H1 (cell line): ENCODE results near the gene AP3D1. TPM values are rescaled to one million over a fixed set of nuclear protein-coding genes. Genes with fewer than 3 reads are reported as not detected.
A peak's percentile ranks its signal among the peaks of the same experiment; 100 is the strongest.

Source experiments
- CTCF ChIA-PET: fragments of 300-600 bp; sonication (Branson Sonifier 250); formaldehyde crosslinking; loops from one replicate; lab custom pipeline; 2021; ENCODE audit not compliant: partially characterized antibody; lab: Charles Lee
- POLR2A ChIA-PET: fragments of 300-600 bp; sonication (Branson Sonifier 250); formaldehyde crosslinking; loops from one replicate; lab custom pipeline; 2021; ENCODE audit warnings: inconsistent platforms; ENCODE audit not compliant: partially characterized antibody; lab: Charles Lee
- DNase-seq, 2 experiments: peaks; one replicate each; pipeline versions ENCODE4 v3.0.0 to v3.0.0-alpha.2; 2010 to 2022; ENCODE audit warnings: low spot score in 2 of 2, low read depth in 1 of 2, mixed read lengths in 1 of 2
- FAIRE-seq: peaks from 2 replicates; lab custom pipeline; 2011; peaks lifted over from hg19 to GRCh38; lab: Jason Lieb, UNC
- H2AFZ ChIP-seq: 2 replicates; pipeline ENCODE4 v1.8.1; 2012; ENCODE audit warnings: low read length, inconsistent platforms
- H2AK5ac ChIP-seq: 2 replicates; pipeline ENCODE4 v1.6.1; 2013; ENCODE audit warnings: low read depth, low read length
- H2BK120ac ChIP-seq: replicated peaks from 2 replicates; pipeline ENCODE3; 2013; ENCODE audit warnings: low read depth, low read length, inconsistent platforms
- H2BK12ac ChIP-seq: 2 replicates; pipeline ENCODE4 v1.6.1; 2013; ENCODE audit warnings: low read depth, low read length
- H2BK15ac ChIP-seq: 2 replicates; pipeline ENCODE4 v1.6.1; 2013; ENCODE audit warnings: low read length
- H2BK20ac ChIP-seq: 2 replicates; pipeline ENCODE4 v1.6.1; 2013; ENCODE audit warnings: low read length
- H2BK5ac ChIP-seq: 2 replicates; pipeline ENCODE4 v1.6.1; 2013; ENCODE audit warnings: low read depth, low read length
- H3K14ac ChIP-seq: 2 replicates; pipeline ENCODE4 v1.6.1; 2013; ENCODE audit warnings: inconsistent platforms; ENCODE audit not compliant: insufficient read length
- H3K18ac ChIP-seq: 2 replicates; pipeline ENCODE4 v1.6.1; 2013; ENCODE audit warnings: low read length; ENCODE audit errors: extremely low read depth
- H3K23ac ChIP-seq: 2 replicates; pipeline ENCODE4 v1.6.1; 2013; ENCODE audit warnings: inconsistent platforms; ENCODE audit not compliant: insufficient read length
- H3K23me2 ChIP-seq: 2 replicates; pipeline ENCODE4 v1.6.1; 2013; ENCODE audit warnings: low read depth, low read length
- H3K27ac ChIP-seq: 2 replicates; pipeline ENCODE4 v1.6.1; 2011; ENCODE audit warnings: low read depth, low read length, inconsistent platforms
- H3K27me3 ChIP-seq, 4 experiments: replicated peaks in 1 of 4; 1 replicate in 1 of 4; 2 replicates in 3 of 4; pipeline versions ENCODE4 v1.6.1 to v1.8.1; 2011 to 2013; ENCODE audit warnings: low read length in 3 of 4, mild to moderate bottlenecking in 3 of 4, inconsistent platforms in 2 of 4, mixed read lengths in 2 of 4, moderate library complexity in 1 of 4; ENCODE audit not compliant: control insufficient read depth in 3 of 4, insufficient read depth in 3 of 4; ENCODE audit errors: extremely low read depth in 1 of 4
- H3K36me3 ChIP-seq, 4 experiments: 2 replicates each; pipeline versions ENCODE4 v1.6.1 to v1.8.1; 2011 to 2013; ENCODE audit warnings: mild to moderate bottlenecking in 4 of 4, low read length in 3 of 4, moderate library complexity in 2 of 4, control low read depth in 1 of 4, inconsistent platforms in 1 of 4; ENCODE audit not compliant: insufficient read depth in 4 of 4, control insufficient read depth in 2 of 4
- H3K4ac ChIP-seq: replicated peaks from 2 replicates; pipeline ENCODE3; 2013; ENCODE audit warnings: low read length, low read depth, mixed read lengths, inconsistent platforms; ENCODE audit not compliant: insufficient read length
- H3K4me1 ChIP-seq, 4 experiments: replicated peaks in 1 of 4; 1 replicate in 1 of 4; 2 replicates in 3 of 4; pipeline versions ENCODE4 v1.6.1 to v1.8.1; 2011 to 2013; ENCODE audit warnings: low read length in 3 of 4, inconsistent platforms in 2 of 4, mixed read lengths in 1 of 4; ENCODE audit not compliant: insufficient read depth in 4 of 4, control insufficient read depth in 3 of 4
- H3K4me2 ChIP-seq, 2 experiments: 2 replicates each; pipeline versions ENCODE4 v1.6.1 to v1.8.1; 2011 to 2013; ENCODE audit warnings: low read depth in 2 of 2, low read length in 2 of 2, control low read depth in 1 of 2, inconsistent platforms in 1 of 2, mild to moderate bottlenecking in 1 of 2; ENCODE audit not compliant: insufficient read depth in 1 of 2
- H3K4me3 ChIP-seq, 4 experiments: fragments of 200-600, 300-600 bp in 1 of 4; sonication (generic), shearing (Covaris generic), sonication (Bioruptor Twin) in 1 of 4; 2 replicates each; pipeline versions ENCODE4 v1.5.1 to v1.8.1; 2011 to 2016; ENCODE audit warnings: low read length in 4 of 4, low read depth in 3 of 4, control low read depth in 2 of 4, inconsistent platforms in 2 of 4, mild to moderate bottlenecking in 2 of 4, mixed read lengths in 1 of 4, moderate library complexity in 1 of 4; ENCODE audit not compliant: insufficient read depth in 2 of 4; ENCODE audit errors: extremely low read depth in 1 of 4
- H3K56ac ChIP-seq: replicated peaks from 2 replicates; pipeline ENCODE3; 2013; ENCODE audit warnings: low read depth, mild to moderate bottlenecking, mixed read lengths, low read length, inconsistent platforms; ENCODE audit not compliant: insufficient read length
- H3K79me1 ChIP-seq: 2 replicates; pipeline ENCODE4 v1.6.1; 2013; ENCODE audit warnings: low read depth, low read length, control low read depth
- H3K79me2 ChIP-seq, 2 experiments: 2 replicates each; pipeline versions ENCODE4 v1.6.1 to v1.8.1; 2012 to 2013; ENCODE audit warnings: low read length in 2 of 2, mild to moderate bottlenecking in 2 of 2, inconsistent platforms in 1 of 2; ENCODE audit not compliant: insufficient read depth in 2 of 2, control insufficient read depth in 1 of 2
- H3K9ac ChIP-seq, 4 experiments: replicated peaks in 1 of 4; 1 replicate in 1 of 4; 2 replicates in 3 of 4; pipeline versions ENCODE4 v1.6.1 to v1.8.1; 2011 to 2013; ENCODE audit warnings: low read depth in 3 of 4, low read length in 3 of 4, control low read depth in 2 of 4, mild to moderate bottlenecking in 2 of 4, moderate library complexity in 2 of 4, inconsistent platforms in 1 of 4; ENCODE audit errors: extremely low read depth in 1 of 4
- H3K9me3 ChIP-seq, 2 experiments: 2 replicates each; pipeline versions ENCODE4 v1.6.1 to v1.8.1; 2012 to 2013; ENCODE audit warnings: mild to moderate bottlenecking in 2 of 2, moderate library complexity in 2 of 2, control low read depth in 1 of 2, inconsistent platforms in 1 of 2, low read depth in 1 of 2, low read length in 1 of 2, mixed read lengths in 1 of 2; ENCODE audit not compliant: insufficient read depth in 2 of 2
- H4K20me1 ChIP-seq, 2 experiments: replicated peaks in 1 of 2; 2 replicates each; pipeline versions ENCODE3 to v1.8.1; 2011 to 2013; ENCODE audit warnings: inconsistent platforms in 2 of 2, low read length in 2 of 2, mild to moderate bottlenecking in 1 of 2; ENCODE audit not compliant: insufficient read depth in 2 of 2, control insufficient read depth in 1 of 2
- H4K5ac ChIP-seq: 2 replicates; pipeline ENCODE4 v1.6.1; 2013; ENCODE audit warnings: low read length, low read depth, mixed read lengths, inconsistent platforms; ENCODE audit not compliant: insufficient read length
- H4K8ac ChIP-seq: 2 replicates; pipeline ENCODE4 v1.8.0; 2013; ENCODE audit warnings: mild to moderate bottlenecking, moderate library complexity, low read length, inconsistent platforms; ENCODE audit not compliant: insufficient read depth; ENCODE audit errors: extremely low read depth
- H4K91ac ChIP-seq: replicated peaks from 2 replicates; pipeline ENCODE3; 2013; ENCODE audit warnings: low read length, mixed read lengths, inconsistent platforms; ENCODE audit not compliant: insufficient read length
- CREB1 ChIP-seq: IDR thresholded peaks from 2 replicates; pipeline ENCODE4 v1.6.1; 2012; ENCODE audit warnings: inconsistent platforms
- HDAC2 ChIP-seq, 2 experiments: fragments of 300-600 bp in 1 of 2; sonication (generic) in 1 of 2; IDR thresholded peaks; 2 replicates each; pipeline ENCODE4 v1.6.1; 2011 to 2012; ENCODE audit warnings: low read depth in 2 of 2, low read length in 2 of 2, mild to moderate bottlenecking in 2 of 2, moderate library complexity in 2 of 2, borderline replicate concordance in 1 of 2, inconsistent platforms in 1 of 2
- KDM5A ChIP-seq: fragments of 200-600 bp; IDR thresholded peaks from 2 replicates; pipeline ENCODE4 v1.7.1; 2012; ENCODE audit warnings: mild to moderate bottlenecking, low read length, inconsistent platforms, mixed read lengths
- RBBP5 ChIP-seq: IDR thresholded peaks from 2 replicates; pipeline ENCODE4 v1.7.1; 2012; ENCODE audit warnings: low read depth, mild to moderate bottlenecking, inconsistent platforms, low read length, moderate library complexity, borderline replicate concordance
- SP4 ChIP-seq: IDR thresholded peaks from 2 replicates; pipeline ENCODE4 v1.6.1; 2012; ENCODE audit warnings: low read length, inconsistent platforms
- TBP ChIP-seq: IDR thresholded peaks from 2 replicates; pipeline ENCODE4 v1.6.1; 2011; ENCODE audit warnings: low read depth, low read length, improper control_type of control experiment
- TEAD4 ChIP-seq: IDR thresholded peaks from 2 replicates; pipeline ENCODE4 v1.6.1; 2012; ENCODE audit warnings: low read depth, low read length, inconsistent platforms, mixed read lengths
- USF2 ChIP-seq: IDR thresholded peaks from 2 replicates; pipeline ENCODE4 v1.6.1; 2011; ENCODE audit warnings: low read length, improper control_type of control experiment
- WGBS, 2 experiments: shearing (Covaris generic) in 1 of 2; methylation state at CpG; one replicate each; pipeline versions ENCODE4 v1.1.6 to v1.1.7; 2013 to 2015; ENCODE audit warnings: low lambda C conversion rate in 2 of 2, mixed read lengths in 2 of 2, inconsistent platforms in 1 of 2, low coverage in 1 of 2, missing lambda C conversion rate in 1 of 2; ENCODE audit not compliant: insufficient replicate concordance in 2 of 2, insufficient coverage in 1 of 2, insufficient read length in 1 of 2; ENCODE audit errors: extremely low coverage in 1 of 2, missing lambda C conversion rate in 1 of 2; 5-methylcytosine and 5-hydroxymethylcytosine counted together
- polyA plus RNA-seq, 7 experiments: library from polyadenylated mRNA; depleted of rRNA in 3 of 7; stranded (reverse) in 5 of 7; unstranded in 2 of 7; fragments of >200 nt in 5 of 7; fragments of 200-250 nt in 2 of 7; gene quantifications; 1 replicate in 5 of 7; 2 replicates in 1 of 7; 4 replicates in 1 of 7; pipeline versions ENCODE4 v1.2.1 to v1.2.3, GENCODE V29; 2011 to 2013; ENCODE audit warnings: missing spikeins in 2 of 7, mixed read lengths in 2 of 7
- total RNA-seq: library from RNA; stranded (reverse); fragmentation: NEBNext Ultra II Directional; extraction: Animal tissue kit (Norgen Biotek cat#: 25700); gene quantifications from 2 replicates; pipeline ENCODE4 v1.2.1, GENCODE V29; 2021
- TF ChIP-seq, protein P1 (sequence below): IDR thresholded peaks from 2 replicates; pipeline ENCODE4 v1.6.1; 2012; ENCODE audit warnings: inconsistent platforms
- TF ChIP-seq, protein P2 (sequence below): IDR thresholded peaks from 2 replicates; pipeline ENCODE4 v1.6.1; 2012; ENCODE audit warnings: inconsistent platforms

Gene AP3D1
- total and polyA plus RNA-seq, 2 of the 8 experiments (the other 6 are each of a cell fraction or from before 2014, with no cell fraction given), result 161 to 174 TPM

DNA sequence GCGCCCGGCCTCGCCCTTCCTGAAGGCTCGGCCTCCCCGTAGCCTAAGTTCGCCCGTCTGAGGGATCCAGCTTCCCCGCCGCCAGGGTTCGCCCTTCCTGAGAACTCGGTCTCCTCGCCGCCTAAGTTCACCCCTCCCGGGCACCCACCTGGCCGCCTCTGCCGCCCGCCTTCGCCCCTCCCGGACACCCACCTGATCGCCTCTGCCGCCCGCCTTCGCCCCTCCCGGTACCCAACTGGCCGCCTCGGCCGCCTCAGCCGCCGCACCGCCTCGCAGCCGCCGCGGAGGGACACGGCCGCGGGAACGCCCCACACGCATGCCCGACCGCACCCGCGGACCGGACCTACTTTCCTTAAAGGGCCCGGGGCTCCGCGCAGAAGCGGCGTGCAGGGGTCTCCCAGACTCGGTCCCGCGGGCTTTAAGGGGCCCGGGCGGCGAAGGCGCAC lies 55.3 kb downstream of the AP3D1 start, which contains the start of gene MOB3A:
TSS of gene MOB3A (minus strand) at position 293 of the 446 bp plus-strand sequence. CDS start 17,766 bp downstream, outside the sequence.
- ChIA-PET POLR2A (interaction anchor here (0.7 to 1.4 kb wide), 3 partner anchors 44 to 61 kb away, joined by 3 to 5 read pairs (median 3); no protein-coding TSS in a partner anchor), CTCF (interaction anchor here (1.0 to 1.3 kb wide), 5 partner anchors 9 to 50 kb away, joined by 3 to 5 read pairs (median 3); no protein-coding TSS in a partner anchor)
- Histone ChIP-seq H3K18ac (peak within 1 kb of the TSS; percentile 78), H3K27me3 (no peaks in the 10 kb centered on the region), H2BK5ac (no peak within 1 kb of the TSS), H4K20me1 (peaks cover 4 to 12% of the 10 kb centered on the region in 2 experiments), H3K79me2 (no peaks in the 10 kb centered on the region), H3K9me3 (no peaks in the 10 kb centered on the region), H3K14ac (no peak within 1 kb of the TSS), H3K4me2 (peak within 1 kb of the TSS; percentile 53 to 95), H4K8ac (peak within 1 kb of the TSS; percentile 91), H3K4me3 (peak within 1 kb of the TSS; percentile 42 to 85 (median 51)), H3K79me1 (no peaks in the 10 kb centered on the region), H3K27ac (no peak within 1 kb of the TSS; the same call in 1 of the 2 replicates), H2BK12ac (no peak within 1 kb of the TSS), H3K4ac (no peak within 1 kb of the TSS), H2BK15ac (no peak within 1 kb of the TSS), H3K56ac (no peak within 1 kb of the TSS), H4K5ac (peak within 1 kb of the TSS; percentile 58), H3K23me2 (peaks cover 6% of the 10 kb centered on the region; the same call in 1 of the 2 replicates), H4K91ac (no peak within 1 kb of the TSS), H2BK20ac (no peak within 1 kb of the TSS), H3K9ac (peak within 1 kb of the TSS in 3 of 4 experiments; percentile 25 to 74 (median 28); a peak in 3 of 7 replicates), H3K4me1 (peaks cover 0 to 3% (median 1%) of the 10 kb centered on the region in 4 experiments; a peak in 4 of 7 replicates), H3K36me3 (peaks cover 4 to 12% (median 10%) of the 10 kb centered on the region in 4 experiments), H3K23ac (no peak within 1 kb of the TSS), H2AFZ (peak within 1 kb of the TSS; percentile 82; the same call in 1 of the 2 replicates), H2AK5ac (no peak within 1 kb of the TSS), H2BK120ac (no peak within 1 kb of the TSS)
- no peak for FAIRE-seq
- DNase-seq, result no peak
- 4% methylated on average over 55 of the region's 56 CpGs; no CpG with 5 or more reads in 1 of the 2 experiments for WGBS, 2 experiments
- no peak for TF ChIP-seq USF2
- peak; percentile 22; the same call in 1 of the 2 replicates for TF ChIP-seq TEAD4
- TF ChIP-seq HDAC2 (IDR thresholded peaks at IDR 0.05; ENCODE audit: borderline replicate concordance in 1 of 2, low read depth in 2 of 2, low read length in 2 of 2), result peak in 1 of 2 experiments; percentile 74; a peak in 1 of 4 replicates
- peak; percentile 53; the same call in 1 of the 2 replicates for TF ChIP-seq TBP
- TF ChIP-seq, protein P1, sequence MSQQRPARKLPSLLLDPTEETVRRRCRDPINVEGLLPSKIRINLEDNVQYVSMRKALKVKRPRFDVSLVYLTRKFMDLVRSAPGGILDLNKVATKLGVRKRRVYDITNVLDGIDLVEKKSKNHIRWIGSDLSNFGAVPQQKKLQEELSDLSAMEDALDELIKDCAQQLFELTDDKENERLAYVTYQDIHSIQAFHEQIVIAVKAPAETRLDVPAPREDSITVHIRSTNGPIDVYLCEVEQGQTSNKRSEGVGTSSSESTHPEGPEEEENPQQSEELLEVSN, result no peak
- no peak for TF ChIP-seq KDM5A
- TF ChIP-seq CREB1, result peak; percentile 57
- TF ChIP-seq SP4, result no peak; the same call in 1 of the 2 replicates
- no peak for TF ChIP-seq RBBP5
- TF ChIP-seq, protein P2, sequence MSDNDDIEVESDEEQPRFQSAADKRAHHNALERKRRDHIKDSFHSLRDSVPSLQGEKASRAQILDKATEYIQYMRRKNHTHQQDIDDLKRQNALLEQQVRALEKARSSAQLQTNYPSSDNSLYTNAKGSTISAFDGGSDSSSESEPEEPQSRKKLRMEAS, result peak; percentile 55; the same call in 1 of the 2 replicates
